ENCODE data around the gene C1orf21.
"Not testable (repeated sequence)": the region's sequence is repeated elsewhere in the genome, so short reads cannot be mapped to it uniquely, and the experiment has no call there.

C1orf21 gene

DNA sequence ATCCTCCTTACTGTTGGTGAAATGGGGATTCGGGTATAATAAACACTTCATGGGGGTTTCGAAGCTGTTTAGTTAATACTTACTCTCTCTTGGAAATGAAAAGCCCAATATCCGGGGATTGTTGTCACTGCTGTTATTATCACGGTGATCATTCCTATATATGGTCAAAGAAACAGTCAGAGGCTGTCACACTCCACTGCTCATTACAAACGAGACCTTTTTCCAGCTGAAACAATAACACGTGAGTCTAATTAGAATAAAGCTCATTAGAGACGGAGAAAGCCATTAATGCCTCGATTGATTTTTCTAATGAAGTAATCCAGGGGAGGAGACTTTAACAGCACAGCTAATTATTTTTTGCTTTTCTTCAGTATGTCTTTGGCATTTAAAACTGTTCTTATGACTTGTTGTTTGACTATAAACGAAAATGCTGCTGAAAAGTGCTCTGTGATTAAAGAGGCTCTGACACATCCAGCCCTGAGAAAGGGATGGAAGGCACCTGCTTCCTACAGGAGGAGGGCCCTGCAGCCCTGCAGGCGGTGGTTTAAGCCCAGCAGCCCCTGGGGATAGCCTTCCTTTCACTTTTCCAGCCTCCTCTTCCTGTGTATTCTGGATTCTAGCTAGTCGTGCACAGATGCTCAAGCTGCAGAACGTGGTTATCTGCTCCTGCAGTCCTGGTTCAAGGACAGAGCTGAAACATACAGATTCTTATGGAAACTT, 224.2 kb downstream of the C1orf21 start:
- DNase-seq = peak; percentile 55

DNA sequence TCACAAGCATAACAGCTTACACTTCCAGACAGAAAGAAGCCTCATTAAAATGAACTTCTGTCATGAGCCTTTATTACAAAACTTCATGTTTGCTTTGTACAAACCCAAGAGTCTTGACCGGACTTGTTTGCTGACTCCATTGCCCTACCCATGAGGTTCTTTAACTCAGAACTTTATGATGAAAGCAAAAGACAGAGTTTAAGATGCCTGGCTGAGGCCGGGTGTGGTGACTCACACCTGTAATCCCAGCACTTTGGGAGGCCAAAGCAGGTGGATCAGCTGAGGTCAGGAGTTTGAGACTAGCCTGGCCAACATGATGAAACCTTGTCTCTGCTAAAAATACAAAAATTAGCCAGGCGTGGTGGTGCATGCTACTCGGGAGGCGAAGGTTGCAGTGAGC, 225.4 kb downstream of the C1orf21 start:
- not testable (repeated sequence) for DNase-seq

DNA sequence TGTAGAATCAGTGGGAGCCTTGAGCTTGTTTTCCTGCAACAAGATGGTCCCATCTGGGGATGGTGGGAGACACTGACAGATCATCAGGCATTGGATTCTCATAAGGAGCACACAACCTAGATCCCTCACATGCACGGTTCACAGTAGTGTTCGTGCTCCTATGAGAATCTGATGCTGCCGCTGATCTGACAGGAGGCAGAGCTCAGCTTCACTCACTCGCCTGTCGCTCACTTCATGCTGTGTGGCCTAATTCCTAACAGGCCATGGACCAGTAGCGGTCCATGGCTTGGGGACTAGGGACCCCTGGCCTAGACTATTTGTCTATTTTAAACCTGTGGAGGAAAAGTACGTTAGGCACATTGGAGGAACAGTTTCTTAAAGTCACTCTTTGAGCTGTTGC, 227.8 kb downstream of the C1orf21 start:
- DNase-seq = no peak

DNA sequence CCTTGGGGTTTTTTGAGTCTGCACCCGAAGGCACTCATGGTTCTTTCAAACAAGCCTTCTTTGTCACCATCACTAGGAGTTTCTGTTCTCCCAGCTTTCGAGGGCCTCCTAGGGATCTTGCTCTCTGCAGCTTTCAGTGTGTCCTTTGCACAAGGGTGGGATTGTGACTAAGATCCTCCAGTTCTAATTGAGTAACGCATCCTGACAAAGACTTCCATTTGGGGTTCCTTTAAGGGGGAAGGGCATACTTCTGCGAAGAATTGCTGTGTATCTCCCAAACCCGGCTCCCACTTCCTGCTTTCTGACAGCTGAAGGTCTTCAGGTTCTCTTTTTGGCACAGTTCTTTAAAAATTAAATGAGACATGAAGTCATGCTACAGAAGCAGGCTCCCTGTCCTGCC, 228.5 kb downstream of the C1orf21 start:
- DNase-seq = no peak

DNA sequence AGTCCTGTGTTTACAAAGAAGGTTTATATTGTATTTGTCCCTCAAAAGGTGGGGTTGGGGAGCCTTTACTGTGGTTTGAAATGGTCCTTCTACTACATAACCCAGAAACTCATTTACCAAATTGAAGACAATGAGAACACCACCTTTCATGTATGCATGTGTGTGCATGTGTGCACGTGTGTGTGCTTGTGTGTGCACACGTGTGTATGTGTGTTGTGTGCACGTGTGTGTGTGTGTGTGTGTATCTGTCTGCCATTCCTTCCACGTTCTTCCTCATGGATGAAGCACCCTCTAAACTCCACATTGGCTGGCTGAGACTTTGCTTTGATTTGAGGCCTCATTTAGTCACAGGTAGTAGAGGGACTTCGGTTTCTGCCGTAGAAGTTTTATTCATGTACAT, 229.7 kb downstream of the C1orf21 start:
- no peak for DNase-seq

DNA sequence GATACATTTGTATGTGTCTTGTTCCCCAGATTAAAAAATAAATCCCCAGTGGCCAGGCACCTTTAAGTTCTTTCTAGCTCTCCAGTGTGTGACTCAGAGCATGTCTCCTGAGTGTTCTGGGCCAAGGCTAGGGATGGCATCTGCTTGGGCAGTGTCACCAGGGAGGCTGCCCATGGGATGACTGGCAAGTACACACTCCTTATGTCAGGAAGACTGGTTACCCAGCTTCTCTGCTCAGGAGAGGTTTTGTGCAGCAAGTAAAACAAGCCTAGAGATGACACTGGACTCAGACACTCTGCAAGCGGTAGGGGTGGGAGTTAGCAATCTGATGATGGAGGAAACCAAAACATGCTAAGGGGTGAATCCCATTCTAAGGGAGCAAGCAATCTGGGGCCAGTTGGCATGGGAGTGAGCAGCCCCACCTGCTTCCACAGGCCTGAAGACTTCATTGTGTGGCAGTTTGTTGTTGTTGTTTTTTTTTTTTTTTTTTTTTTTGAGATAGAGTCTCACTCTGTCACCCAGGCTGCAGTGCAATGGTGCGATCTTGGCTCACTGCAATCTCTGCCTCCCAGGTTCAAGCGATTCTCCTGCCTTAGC, 230.7 kb downstream of the C1orf21 start:
- no peak for DNase-seq

DNA sequence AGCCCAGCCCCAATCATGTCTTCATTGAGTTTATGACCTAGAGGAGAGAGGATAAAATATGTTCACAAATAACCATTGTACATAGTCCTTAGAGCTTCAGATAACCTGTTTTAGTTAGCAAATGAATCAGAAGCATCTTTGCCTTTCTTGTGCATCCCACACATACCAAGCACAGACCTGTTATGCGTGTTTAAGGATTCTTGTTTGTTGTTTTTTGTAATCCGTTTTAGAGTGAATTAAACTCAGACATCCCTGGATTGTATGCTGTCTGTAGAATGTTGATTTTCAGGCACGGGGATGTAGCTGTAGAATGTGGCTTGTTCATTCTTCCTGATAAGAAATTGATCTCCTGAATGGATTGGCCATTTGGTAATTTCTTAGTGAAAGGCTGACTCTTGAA, 232.0 kb downstream of the C1orf21 start:
- no peak for DNase-seq

DNA sequence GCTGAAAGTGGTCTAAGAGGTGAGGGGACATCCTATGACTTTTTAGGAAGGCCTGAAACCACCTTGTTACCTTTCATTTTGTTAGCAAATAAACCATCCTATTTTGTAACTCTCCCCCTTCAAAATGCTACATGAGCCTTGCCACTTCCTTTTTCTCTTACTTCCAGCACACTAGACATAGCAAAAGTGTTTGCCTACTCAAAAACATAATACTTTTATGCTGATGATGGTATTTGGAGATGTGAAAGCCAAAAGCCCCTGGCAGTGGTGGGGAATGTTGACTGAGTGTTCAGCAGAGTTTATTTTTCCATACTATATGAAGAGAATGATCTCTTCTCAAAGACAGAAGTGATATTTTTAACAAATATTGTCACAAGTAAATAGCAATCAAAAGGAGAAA, 233.6 kb downstream of the C1orf21 start:
- no peak for DNase-seq

DNA sequence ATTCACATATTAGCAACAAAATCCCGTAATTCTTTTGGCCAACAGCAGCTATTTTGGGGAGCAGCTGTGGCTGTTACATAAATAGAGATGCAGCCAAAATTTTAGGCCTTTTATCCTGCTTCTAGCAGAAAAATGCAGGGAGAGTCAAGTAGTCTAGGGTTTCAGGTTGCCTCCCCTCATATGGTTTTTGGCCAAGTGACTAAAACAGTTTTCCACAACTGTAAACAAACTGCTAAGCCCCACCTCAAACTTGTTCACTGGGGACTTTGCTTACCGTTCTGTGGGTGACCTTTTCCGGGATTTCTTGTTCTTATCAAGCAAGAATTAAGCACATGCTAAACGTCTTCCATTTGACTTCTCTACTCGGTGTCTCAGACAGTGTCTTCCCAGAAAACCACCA, 234.4 kb downstream of the C1orf21 start:
- peak; percentile 81 for DNase-seq

DNA sequence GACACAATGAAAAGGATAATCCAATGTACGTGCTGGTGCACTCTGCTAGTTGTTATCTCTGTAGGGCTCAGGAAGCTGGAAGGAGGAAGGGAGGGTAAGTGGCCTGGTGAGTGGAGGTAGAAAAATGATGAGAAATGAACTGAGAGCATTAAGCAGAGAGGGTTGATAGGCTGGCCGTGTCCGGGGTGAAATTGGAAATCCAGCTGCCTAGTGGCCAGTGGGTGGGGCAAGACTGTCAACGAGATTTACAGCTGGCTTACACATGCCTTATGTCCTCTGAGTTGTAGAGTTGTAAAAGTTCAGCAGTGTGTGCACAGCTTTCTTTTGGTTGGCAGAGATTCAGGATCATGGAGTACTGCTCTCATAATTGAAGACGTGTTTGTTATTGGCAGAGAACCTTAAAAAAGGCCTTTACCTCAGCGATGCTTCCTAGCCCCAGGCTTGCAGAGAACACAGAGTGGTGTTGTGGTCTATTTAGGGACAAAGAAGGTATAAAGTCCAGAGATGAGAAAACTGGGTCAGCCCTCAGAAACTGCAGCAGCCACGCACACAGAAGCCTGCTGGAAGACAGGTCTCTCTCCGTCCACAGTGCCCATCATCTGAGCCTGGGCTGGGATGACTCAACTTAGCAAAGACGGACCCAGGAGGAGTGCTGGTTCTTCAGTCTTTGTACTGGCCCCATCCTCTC, 235.5 kb downstream of the C1orf21 start:
- peak; percentile 90 for DNase-seq

DNA sequence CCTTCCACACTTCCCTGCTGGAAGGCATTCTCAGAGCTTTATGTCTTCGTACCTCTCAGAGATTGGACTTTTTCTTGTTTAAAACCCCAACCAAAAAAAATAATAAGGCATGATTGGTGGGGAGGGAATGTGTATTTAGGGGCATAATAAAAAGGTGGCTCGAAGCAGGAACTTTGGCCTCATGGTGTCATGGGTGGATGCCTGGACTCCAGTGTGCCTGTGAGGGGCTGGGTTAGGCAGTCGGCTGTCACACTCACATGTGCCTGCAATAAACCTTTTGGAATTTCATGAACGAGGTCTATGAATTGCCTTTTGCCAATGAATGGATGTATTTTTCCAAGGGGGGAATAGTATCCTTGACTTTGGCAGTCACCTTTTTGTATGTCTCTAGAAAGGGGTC, 236.6 kb downstream of the C1orf21 start:
- DNase-seq = no peak

DNA sequence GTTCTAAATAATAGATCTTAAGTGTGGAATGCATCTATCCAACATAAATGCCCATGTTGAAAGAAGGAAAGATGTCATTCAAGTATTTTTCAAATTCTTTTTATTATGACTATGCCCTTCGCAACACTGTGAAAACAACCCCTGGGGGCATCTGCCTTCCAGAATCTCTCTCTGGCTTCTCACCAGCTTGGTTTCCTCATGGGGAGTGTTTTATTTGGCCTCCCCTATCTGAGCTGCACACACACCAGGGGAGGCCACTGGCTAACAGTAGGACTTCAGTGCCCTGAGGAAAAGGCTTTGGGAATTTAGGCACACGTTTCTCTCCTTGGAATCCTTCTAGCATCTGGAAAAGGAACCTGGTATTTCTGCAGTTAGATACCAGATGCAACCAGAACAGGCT, 237.2 kb downstream of the C1orf21 start:
- DNase-seq = no peak

DNA sequence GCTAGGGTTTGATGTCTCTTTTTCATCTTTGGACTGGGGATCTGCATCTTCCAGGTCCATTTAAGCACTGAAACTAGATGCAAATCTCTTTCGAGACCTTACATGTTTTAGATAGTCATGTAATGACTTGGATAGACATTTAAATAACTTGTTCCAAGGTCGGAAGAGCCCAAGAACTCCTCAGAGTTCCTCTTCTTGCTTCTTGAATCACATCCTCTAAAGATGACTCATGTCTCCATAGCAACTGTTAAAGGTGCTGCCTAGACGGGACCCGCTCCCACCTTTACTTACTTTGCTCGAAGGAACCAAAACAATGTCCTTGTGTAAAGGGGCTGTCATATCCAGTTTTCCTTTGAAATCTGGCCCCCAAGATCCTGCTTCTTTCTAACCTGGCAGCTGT, 237.8 kb downstream of the C1orf21 start:
- DNase-seq = no peak

DNA sequence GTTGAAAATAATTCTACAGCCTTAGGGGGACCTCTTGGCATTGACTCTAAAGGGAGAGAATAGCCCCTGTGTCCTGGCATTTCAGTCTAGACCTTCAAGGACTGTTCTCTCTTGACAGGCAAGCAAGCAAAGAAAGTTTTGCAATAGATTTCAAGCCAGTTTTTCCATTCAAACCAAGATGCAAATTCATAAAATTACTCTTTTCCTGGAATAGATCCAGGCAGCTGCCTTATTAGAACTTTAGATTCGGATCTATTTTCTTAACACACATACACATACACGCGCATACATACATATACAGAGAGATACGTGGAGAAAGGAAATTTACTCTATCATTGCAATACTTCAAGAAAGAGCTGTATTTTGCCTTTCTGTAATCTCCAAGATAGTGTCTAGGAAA, 238.4 kb downstream of the C1orf21 start:
- DNase-seq = no peak

DNA sequence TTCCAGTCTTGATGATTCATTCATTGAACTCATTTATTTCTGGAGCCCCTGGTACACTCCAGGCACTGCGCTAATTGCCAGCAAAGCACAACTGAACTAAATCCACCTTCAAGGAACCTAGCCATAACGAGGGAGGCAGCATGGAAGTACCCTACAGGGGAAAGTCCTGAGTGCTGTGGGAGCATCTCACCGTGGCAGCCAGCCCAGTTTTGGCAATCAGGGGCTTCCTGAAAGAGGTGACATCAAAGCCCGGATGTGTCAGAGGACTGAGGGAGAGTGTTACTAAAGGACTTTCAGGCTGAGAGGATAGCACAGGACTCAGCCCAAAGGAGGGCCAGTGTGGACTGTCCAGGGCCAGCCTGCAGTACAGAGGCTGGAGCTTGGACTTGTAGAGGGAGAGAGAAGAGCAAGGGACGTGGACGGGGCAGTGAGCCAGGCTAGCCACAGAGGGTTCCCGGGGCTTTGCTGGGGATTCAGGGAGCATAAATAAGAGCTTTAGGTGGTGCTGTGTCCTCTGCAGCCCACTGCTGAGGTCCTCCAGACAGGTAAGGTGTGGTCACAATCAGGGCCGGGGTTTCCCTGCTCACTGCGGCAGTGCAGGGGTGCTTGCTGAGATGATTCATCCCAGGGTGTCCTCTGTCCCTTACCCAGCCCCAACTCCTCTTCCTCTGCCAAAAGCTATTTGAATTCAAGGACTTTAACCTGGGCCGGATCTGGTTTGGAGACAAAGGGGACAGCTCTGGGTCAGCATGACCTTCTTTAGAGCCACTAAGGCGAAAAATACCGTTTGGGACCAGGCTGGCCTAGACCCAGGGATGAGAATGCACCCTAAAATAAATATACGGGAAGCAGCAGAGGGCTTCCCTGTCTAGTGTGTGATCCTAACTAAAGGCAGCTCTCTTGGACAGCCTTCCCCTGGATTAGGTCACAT, 239.5 kb downstream of the C1orf21 start:
- no peak for DNase-seq

DNA sequence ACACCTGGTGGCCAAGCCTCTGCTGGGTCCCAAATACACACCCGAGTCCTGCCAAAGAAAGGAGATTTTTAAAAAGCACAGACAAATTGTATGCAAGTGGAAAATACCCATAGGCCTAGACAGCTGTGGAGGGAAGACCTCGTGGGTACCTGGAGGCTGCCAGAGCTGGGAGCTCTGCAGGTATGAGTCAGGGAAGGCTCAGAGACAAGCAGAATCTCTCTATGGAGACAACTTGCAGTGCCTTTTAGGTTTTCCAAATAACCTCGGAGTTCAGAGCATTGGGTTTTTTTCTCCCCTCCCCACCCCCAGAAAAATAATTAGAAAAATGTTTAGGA, 240.1 kb downstream of the C1orf21 start:
- peak; percentile 35 for DNase-seq

DNA sequence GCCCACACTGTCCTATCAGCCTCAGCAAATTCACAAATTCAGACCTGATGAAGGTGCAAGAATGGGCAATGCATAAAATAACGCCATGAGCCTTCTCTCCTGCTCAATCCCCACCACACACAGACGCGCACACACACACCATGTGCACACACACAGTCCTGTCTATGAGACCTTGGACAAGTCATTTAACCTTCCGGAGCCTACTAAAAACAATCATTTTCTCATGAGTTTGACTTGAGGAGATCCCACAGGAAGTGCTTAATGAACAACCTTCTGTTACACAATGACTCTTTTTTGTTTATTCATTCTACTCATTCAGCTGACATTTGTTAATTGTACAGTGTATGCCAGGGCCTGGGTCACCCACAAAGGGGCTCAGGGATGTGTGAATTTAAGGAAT, 242.4 kb downstream of the C1orf21 start:
- DNase-seq = no peak

DNA sequence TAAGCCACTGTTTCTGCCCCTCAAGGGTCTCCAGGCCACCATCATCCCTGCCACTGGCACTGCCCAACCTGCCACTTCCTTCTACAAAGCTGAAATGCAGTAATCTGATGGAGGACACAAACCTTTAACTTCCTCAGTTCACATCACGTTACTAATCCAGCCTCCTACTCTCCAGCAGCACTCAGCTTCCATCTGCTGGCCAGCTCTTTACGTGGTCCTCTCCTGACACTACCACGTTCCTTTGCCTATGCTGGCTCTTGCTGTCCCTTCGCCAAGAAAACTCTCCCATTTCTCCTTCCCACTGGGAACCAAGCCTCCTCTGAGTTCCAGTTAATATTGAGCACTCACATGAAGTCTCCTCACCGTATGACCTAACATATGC, 243.8 kb downstream of the C1orf21 start:
- DNase-seq = no peak

DNA sequence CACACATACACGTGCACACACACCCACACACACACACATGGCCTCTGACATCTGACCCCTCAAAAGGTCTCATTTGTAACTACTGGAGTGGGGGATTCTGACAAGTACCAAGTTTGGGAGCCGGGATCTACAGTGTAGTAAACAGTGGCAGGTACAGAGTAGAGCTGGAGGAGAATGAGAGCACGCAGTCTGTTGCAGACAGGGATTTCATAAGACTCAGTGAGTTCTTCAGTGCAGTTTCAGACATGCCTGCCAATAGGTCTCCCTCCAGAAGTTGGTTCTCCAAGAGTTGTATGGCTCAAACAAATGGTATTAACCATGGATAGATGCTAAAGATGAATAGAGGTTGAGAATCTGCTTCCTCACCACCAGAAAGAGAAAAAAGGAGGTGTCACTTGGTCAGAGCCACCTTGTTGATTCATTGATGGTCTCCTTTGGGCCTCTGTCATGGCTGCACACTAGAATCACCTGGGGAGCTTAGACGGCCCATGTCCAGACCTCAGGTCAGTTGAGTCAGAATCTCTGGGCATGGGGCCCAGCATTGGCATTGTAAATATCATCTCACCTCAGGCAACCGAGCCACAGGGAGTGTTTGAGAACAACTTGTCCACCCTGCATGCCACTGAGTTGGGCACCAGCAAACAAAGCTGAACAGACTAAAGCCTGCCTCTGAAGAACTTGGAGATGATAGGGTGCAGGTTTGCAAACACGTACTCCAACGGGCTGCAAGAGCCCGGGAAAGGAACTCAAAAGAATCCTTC, 245.8 kb downstream of the C1orf21 start:
- no peak for DNase-seq

DNA sequence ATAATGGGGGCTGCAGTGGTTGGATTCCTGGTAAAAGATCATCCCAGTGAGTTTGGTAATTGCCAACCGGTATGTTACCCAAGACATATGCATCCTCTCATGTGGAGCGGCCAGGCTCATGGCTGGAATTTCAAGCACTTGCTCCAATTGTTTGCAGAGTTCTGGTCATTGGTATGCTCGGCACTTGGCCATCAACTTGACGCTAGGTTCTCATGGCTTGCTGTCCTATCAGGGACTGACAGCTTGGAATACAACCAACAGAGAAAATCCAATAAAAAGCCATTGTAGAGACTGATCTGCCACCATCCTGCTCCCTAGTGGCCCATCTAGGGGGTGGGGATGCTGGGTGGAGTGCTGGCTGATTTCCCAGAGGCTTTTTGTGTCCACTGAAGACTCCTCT, 247.0 kb downstream of the C1orf21 start:
- DNase-seq = no peak

DNA sequence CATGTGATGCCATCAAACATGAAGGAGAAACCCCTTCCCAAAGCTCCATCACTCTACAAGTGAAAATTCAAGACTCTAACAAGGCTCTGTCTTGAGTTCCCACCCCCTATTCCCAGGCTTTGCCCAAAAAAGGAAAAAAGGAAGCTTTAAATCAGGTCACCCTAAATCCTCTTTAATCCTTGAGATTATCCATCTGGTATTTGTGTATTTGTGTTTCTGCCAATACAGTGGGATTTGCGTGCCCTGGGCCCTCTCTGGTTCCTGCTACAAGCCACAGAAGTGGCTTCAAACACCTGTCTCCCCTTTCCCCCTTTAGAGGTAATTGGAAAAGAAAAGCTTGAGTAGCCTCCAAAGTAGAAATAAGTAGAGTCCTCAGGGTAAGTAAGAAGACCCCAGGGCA, 247.5 kb downstream of the C1orf21 start:
- no peak for DNase-seq

DNA sequence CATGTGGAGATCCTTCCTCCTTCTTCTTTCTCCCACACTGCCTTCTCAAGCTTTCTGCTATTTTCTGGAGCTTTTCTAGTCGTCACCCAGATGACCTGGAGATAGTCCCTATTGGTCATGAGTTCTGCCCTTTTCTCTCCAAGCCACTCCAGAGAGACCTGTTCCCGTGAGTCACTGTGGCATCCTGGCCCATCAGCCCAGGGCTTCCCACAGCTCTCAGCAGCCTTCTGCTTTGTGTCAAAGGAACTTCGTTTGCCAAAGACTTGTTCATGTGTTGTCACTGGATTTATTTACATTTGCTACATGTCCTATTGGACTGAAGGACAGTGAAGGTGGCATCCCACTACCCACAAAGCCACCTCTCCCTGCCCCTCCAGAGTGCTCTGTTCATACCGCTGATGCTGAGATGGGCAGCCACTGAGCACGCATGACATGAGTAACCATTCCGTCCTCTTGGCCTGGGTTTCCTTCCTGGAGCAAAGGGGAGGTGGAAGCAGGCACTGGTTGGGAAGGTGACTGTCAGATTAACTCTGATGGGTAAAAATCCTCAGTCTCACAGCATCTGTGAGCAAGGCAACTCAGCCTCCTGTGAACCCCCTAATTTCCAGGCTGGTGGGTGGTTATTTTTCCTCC, 248.6 kb downstream of the C1orf21 start:
- no peak for DNase-seq
